Caco-2 (cell line): ENCODE results near the gene NTN1. TPM values are rescaled to one million over a fixed set of nuclear protein-coding genes. Genes with fewer than 3 reads are reported as not detected.

Experiments used
- BruUV-seq: library from RNA; stranded (reverse); fragments of 400-500 nt; replicated peaks from 2 replicates; lab custom pipeline; 2021; lab: Mats Ljungman, UMichigan
- CTCF ChIA-PET: fragments of 300-600 bp; sonication (Branson Sonifier 250); formaldehyde crosslinking; loops from one replicate; lab custom pipeline; 2022; ENCODE audit warnings: antibody characterized with exemption; lab: Charles Lee
- POLR2A ChIA-PET: fragments of 300-600 bp; sonication (Branson Sonifier 250); formaldehyde crosslinking; loops from one replicate; lab custom pipeline; 2022; ENCODE audit warnings: antibody characterized with exemption; lab: Charles Lee
- DNase-seq, 2 experiments: peaks; one replicate each; pipeline versions ENCODE4 v3.0.0 to v3.0.0-alpha.2; 2020 to 2022
- H3K27me3 ChIP-seq: replicated peaks from 2 replicates; pipeline ENCODE4 v1.6.0; 2011; ENCODE audit warnings: low read length; ENCODE audit not compliant: control insufficient read depth, insufficient read depth
- H3K36me3 ChIP-seq: 2 replicates; pipeline ENCODE4 v1.5.1; 2011; ENCODE audit warnings: low read length; ENCODE audit not compliant: control insufficient read depth, insufficient read depth
- H3K4me1 ChIP-seq: fragments of 250-450 bp; sonication (Bioruptor Pico); 2 replicates; pipeline ENCODE4 v1.5.1; 2020; ENCODE audit warnings: mild to moderate bottlenecking
- H3K4me3 ChIP-seq: 2 replicates; pipeline ENCODE4 v1.5.1; 2011; ENCODE audit warnings: low read depth, mild to moderate bottlenecking, control low read depth, low read length
- H3K9me3 ChIP-seq: fragments of 250-450 bp; sonication (Bioruptor Pico); 2 replicates; pipeline ENCODE4 v1.5.1; 2020; ENCODE audit warnings: mild to moderate bottlenecking, moderate library complexity
- H3K27ac Mint-ChIP-seq: one replicate; pipeline ENCODE4 v1.8.0; 2022; ENCODE audit warnings: mixed read lengths; ENCODE audit not compliant: unreplicated experiment
- H3K27me3 Mint-ChIP-seq: one replicate; pipeline ENCODE4 v1.8.0; 2022; ENCODE audit warnings: mixed read lengths; ENCODE audit not compliant: insufficient read depth, unreplicated experiment
- H3K36me3 Mint-ChIP-seq: one replicate; pipeline ENCODE4 v1.8.0; 2022; ENCODE audit warnings: mild to moderate bottlenecking, mixed read lengths; ENCODE audit not compliant: insufficient read depth, unreplicated experiment
- H3K4me1 Mint-ChIP-seq: one replicate; pipeline ENCODE4 v1.8.0; 2022; ENCODE audit warnings: low read depth, mixed read lengths; ENCODE audit not compliant: unreplicated experiment
- H3K4me3 Mint-ChIP-seq: one replicate; pipeline ENCODE4 v1.8.0; 2022; ENCODE audit warnings: mild to moderate bottlenecking, moderate library complexity, mixed read lengths; ENCODE audit not compliant: unreplicated experiment
- H3K9me3 Mint-ChIP-seq: one replicate; pipeline ENCODE4 v1.8.0; 2022; ENCODE audit warnings: mixed read lengths; ENCODE audit not compliant: unreplicated experiment
- intact Hi-C: fragments of 100-400 bp; cut with micrococcal nuclease; formaldehyde crosslinking; loops from one replicate; pipeline ENCODE4 v1.10.0; 2022; ENCODE audit not compliant: unreplicated experiment
- total RNA-seq: library from RNA; stranded (reverse); gene quantifications from 2 replicates; pipeline ENCODE4 v1.2.3, GENCODE V29; 2022
- TF ChIP-seq, protein P1 (sequence below), 2 experiments: fragments of 200-600 bp in 1 of 2; IDR thresholded peaks; 1 replicate in 1 of 2; 2 replicates in 1 of 2; pipeline versions ENCODE4 v1.5.1 to v1.8.0; 2011 to 2022; ENCODE audit warnings: antibody characterized with exemption in 1 of 2, control low read depth in 1 of 2, inconsistent platforms in 1 of 2, low read depth in 1 of 2, low read length in 1 of 2, mild to moderate bottlenecking in 1 of 2, moderate library complexity in 1 of 2; ENCODE audit not compliant: insufficient read depth in 1 of 2, severe bottlenecking in 1 of 2, unreplicated experiment in 1 of 2

NTN1 gene
- total RNA-seq, 1 experiment from 2014 or later = 0.88 TPM

DNA sequence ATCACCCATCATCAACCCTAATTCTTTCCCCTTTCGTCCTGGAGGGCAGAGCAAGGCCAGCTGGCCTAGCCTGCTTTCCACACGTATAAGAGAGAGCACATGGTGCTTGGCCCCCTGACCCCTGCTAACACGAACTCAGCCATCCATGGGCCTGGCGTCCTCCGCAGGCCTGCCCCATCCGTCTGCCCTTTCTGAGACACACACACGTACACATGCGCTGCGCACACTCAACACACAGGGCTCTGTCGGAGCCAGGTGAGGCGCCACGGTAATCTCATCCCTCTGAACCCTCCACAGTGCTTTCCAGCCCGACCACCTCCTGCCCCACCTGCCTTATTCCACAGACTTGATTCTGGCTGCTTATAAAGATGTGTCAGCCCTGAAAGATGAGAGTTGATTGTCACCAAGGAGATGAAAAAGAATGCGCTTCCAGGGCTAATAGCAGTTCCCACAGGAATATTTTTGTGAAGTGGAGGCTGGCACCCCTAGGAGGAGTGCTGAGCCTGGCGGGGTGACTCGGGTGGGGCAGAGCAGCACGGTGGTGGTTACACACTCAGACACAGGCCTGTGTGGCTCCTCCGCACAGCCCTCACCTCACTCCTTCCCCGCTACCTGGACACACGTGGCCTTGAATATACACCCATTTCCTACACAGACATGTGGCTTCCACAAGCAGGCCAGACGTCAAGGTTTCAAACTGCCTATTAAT is 228.1 kb downstream of the NTN1 start:
- Mint-ChIP-seq H3K4me3 (no peak overlapping the region), H3K9me3 (no peaks in the 10 kb centered on the region), H3K27me3 (no peaks in the 10 kb centered on the region), H3K27ac (no peak overlapping the region), H3K4me1 (peaks cover under 1% of the 10 kb centered on the region), H3K36me3 (no peaks in the 10 kb centered on the region)
- ChIA-PET CTCF (no interaction called here), POLR2A (no interaction called here)
- H3K36me3 ChIP-seq = no peaks in the 10 kb centered on the region
- H3K4me3 ChIP-seq = no peak overlapping the region
- intact Hi-C loops = no loop called here
- TF ChIP-seq, protein P1, sequence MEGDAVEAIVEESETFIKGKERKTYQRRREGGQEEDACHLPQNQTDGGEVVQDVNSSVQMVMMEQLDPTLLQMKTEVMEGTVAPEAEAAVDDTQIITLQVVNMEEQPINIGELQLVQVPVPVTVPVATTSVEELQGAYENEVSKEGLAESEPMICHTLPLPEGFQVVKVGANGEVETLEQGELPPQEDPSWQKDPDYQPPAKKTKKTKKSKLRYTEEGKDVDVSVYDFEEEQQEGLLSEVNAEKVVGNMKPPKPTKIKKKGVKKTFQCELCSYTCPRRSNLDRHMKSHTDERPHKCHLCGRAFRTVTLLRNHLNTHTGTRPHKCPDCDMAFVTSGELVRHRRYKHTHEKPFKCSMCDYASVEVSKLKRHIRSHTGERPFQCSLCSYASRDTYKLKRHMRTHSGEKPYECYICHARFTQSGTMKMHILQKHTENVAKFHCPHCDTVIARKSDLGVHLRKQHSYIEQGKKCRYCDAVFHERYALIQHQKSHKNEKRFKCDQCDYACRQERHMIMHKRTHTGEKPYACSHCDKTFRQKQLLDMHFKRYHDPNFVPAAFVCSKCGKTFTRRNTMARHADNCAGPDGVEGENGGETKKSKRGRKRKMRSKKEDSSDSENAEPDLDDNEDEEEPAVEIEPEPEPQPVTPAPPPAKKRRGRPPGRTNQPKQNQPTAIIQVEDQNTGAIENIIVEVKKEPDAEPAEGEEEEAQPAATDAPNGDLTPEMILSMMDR (IDR thresholded peaks at IDR 0.05; ENCODE audit: insufficient read depth in 1 of 2, low read depth in 1 of 2, low read length in 1 of 2, severe bottlenecking in 1 of 2, unreplicated experiment in 1 of 2) = no peak
- H3K9me3 ChIP-seq = no peaks in the 10 kb centered on the region
- BruUV-seq = no TSS peak
- DNase-seq = no peak
- no peaks in the 10 kb centered on the region for H3K27me3 ChIP-seq
- H3K4me1 ChIP-seq = no peaks in the 10 kb centered on the region

- H3K4me3 Mint-ChIP-seq = no peak overlapping the region
- Histone ChIP-seq H3K4me3 (no peak overlapping the region), H3K27me3 (no peaks in the 10 kb centered on the region), H3K4me1 (no peaks in the 10 kb centered on the region), H3K9me3 (no peaks in the 10 kb centered on the region), H3K36me3 (no peaks in the 10 kb centered on the region)
- no peaks in the 10 kb centered on the region for H3K9me3 Mint-ChIP-seq
- H3K36me3 Mint-ChIP-seq = no peaks in the 10 kb centered on the region
- peaks cover 6% of the 10 kb centered on the region for H3K4me1 Mint-ChIP-seq
- no peaks in the 10 kb centered on the region for H3K27me3 Mint-ChIP-seq
- no peak overlapping the region for H3K27ac Mint-ChIP-seq
- ChIA-PET CTCF (no interaction called here), POLR2A (no interaction called here)
- intact Hi-C loops = no loop called here
- DNase-seq = no peak
- no TSS peak for BruUV-seq
- TF ChIP-seq, protein P1 (IDR thresholded peaks at IDR 0.05; ENCODE audit: insufficient read depth in 1 of 2, low read depth in 1 of 2, low read length in 1 of 2, severe bottlenecking in 1 of 2, unreplicated experiment in 1 of 2) = no peak
Observed at GRCh38 chr17:9251273-9251672, 230.0 kb downstream of the NTN1 start.

DNA sequence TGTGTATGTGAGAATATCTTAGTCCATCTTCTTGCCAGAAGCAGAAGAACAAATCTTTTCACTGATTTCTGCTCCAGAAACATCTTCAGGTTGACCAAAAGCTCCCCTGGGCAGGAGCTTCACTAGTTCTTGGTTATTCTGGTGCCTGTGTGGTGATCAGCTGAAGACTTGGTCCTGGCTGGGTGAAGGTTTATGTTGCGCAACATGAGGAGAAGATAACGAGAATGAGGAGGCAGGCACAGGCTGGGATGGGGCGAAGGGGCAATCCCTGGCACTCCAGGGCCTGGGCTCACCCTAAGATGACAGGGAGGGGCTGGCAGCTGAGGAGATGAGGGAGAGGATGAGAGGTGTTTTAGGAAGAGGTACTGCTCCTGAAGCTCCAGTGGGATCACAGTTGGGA is 232.0 kb downstream of the NTN1 start:
- H3K4me1 ChIP-seq = no peaks in the 10 kb centered on the region
- no peaks in the 10 kb centered on the region for H3K9me3 Mint-ChIP-seq
- H3K4me1 Mint-ChIP-seq = peaks cover 6% of the 10 kb centered on the region
- H3K27me3 Mint-ChIP-seq = no peaks in the 10 kb centered on the region
- BruUV-seq = no TSS peak
- no peaks in the 10 kb centered on the region for H3K9me3 ChIP-seq
- CTCF ChIA-PET = no interaction called here
- intact Hi-C loops = no loop called here
- no peaks in the 10 kb centered on the region for H3K27me3 ChIP-seq
- POLR2A ChIA-PET = no interaction called here
- H3K4me3 ChIP-seq = no peak overlapping the region
- H3K36me3 ChIP-seq = no peaks in the 10 kb centered on the region
- H3K27ac Mint-ChIP-seq = no peak overlapping the region
- no peak overlapping the region for H3K4me3 Mint-ChIP-seq
- TF ChIP-seq, protein P1 (IDR thresholded peaks at IDR 0.05; ENCODE audit: insufficient read depth in 1 of 2, low read depth in 1 of 2, low read length in 1 of 2, severe bottlenecking in 1 of 2, unreplicated experiment in 1 of 2) = no peak
- no peak for DNase-seq
- no peaks in the 10 kb centered on the region for H3K36me3 Mint-ChIP-seq
